Measurements from ENCODE around the gene OPCML.

The OPCML gene

GRCh38 chr11:133134314-133135173, 397.8 kb downstream of the OPCML start:
- ATAC-seq (ENCODE audit: low read depth) (peak; percentile 80), DNase-seq (ENCODE audit: low spot score) (no peak)
- H3K27me3 ChIP-seq (ENCODE audit: insufficient read depth, poor library complexity, severe bottlenecking), result no peaks in the 10 kb centered on the region
- H3K27ac ChIP-seq (ENCODE audit: poor library complexity, severe bottlenecking), result no peak overlapping the region
- no peaks in the 10 kb centered on the region for H3K4me1 ChIP-seq (ENCODE audit: insufficient read depth, poor library complexity, severe bottlenecking)
- no peaks in the 10 kb centered on the region for H3K9me3 ChIP-seq (ENCODE audit: severe bottlenecking)
- no peaks in the 10 kb centered on the region for H3K36me3 ChIP-seq (ENCODE audit: low read depth)
- TF ChIP-seq, protein P1, sequence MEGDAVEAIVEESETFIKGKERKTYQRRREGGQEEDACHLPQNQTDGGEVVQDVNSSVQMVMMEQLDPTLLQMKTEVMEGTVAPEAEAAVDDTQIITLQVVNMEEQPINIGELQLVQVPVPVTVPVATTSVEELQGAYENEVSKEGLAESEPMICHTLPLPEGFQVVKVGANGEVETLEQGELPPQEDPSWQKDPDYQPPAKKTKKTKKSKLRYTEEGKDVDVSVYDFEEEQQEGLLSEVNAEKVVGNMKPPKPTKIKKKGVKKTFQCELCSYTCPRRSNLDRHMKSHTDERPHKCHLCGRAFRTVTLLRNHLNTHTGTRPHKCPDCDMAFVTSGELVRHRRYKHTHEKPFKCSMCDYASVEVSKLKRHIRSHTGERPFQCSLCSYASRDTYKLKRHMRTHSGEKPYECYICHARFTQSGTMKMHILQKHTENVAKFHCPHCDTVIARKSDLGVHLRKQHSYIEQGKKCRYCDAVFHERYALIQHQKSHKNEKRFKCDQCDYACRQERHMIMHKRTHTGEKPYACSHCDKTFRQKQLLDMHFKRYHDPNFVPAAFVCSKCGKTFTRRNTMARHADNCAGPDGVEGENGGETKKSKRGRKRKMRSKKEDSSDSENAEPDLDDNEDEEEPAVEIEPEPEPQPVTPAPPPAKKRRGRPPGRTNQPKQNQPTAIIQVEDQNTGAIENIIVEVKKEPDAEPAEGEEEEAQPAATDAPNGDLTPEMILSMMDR (IDR thresholded peaks at IDR 0.05; ENCODE audit: poor library complexity, severe bottlenecking), result peak; percentile 73
- H3K4me3 ChIP-seq (ENCODE audit: severe bottlenecking), result no peak overlapping the region

GRCh38 chr11:133133606-133134005, 398.7 kb downstream of the OPCML start:
- no peak for ATAC-seq (ENCODE audit: low read depth)
- TF ChIP-seq, protein P1 (IDR thresholded peaks at IDR 0.05; ENCODE audit: poor library complexity, severe bottlenecking), result no peak
- DNase-seq (ENCODE audit: low spot score), result no peak
- Histone ChIP-seq H3K27me3 (ENCODE audit: insufficient read depth, poor library complexity, severe bottlenecking) (no peaks in the 10 kb centered on the region), H3K27ac (ENCODE audit: poor library complexity, severe bottlenecking) (no peak overlapping the region), H3K36me3 (ENCODE audit: low read depth) (no peaks in the 10 kb centered on the region), H3K4me3 (ENCODE audit: severe bottlenecking) (no peak overlapping the region), H3K4me1 (ENCODE audit: insufficient read depth, poor library complexity, severe bottlenecking) (no peaks in the 10 kb centered on the region), H3K9me3 (ENCODE audit: severe bottlenecking) (no peaks in the 10 kb centered on the region)

- H3K4me1 ChIP-seq (ENCODE audit: insufficient read depth, poor library complexity, severe bottlenecking), result no peaks in the 10 kb centered on the region
- no peak for ATAC-seq (ENCODE audit: low read depth)
- TF ChIP-seq, protein P1 (IDR thresholded peaks at IDR 0.05; ENCODE audit: poor library complexity, severe bottlenecking), result no peak
- H3K27ac ChIP-seq (ENCODE audit: poor library complexity, severe bottlenecking), result no peak overlapping the region
- no peak overlapping the region for H3K4me3 ChIP-seq (ENCODE audit: severe bottlenecking)
- H3K9me3 ChIP-seq (ENCODE audit: severe bottlenecking), result no peaks in the 10 kb centered on the region
- no peak for DNase-seq (ENCODE audit: low spot score)
- H3K36me3 ChIP-seq (ENCODE audit: low read depth), result no peaks in the 10 kb centered on the region
- H3K27me3 ChIP-seq (ENCODE audit: insufficient read depth, poor library complexity, severe bottlenecking), result no peaks in the 10 kb centered on the region
These were observed 399.3 kb downstream of the OPCML start for GRCh38 chr11:133133050-133133449.

- H3K36me3 ChIP-seq (ENCODE audit: low read depth), result no peaks in the 10 kb centered on the region
- H3K4me1 ChIP-seq (ENCODE audit: insufficient read depth, poor library complexity, severe bottlenecking), result no peaks in the 10 kb centered on the region
- no peaks in the 10 kb centered on the region for H3K9me3 ChIP-seq (ENCODE audit: severe bottlenecking)
- no peak overlapping the region for H3K4me3 ChIP-seq (ENCODE audit: severe bottlenecking)
- TF ChIP-seq, protein P1 (IDR thresholded peaks at IDR 0.05; ENCODE audit: poor library complexity, severe bottlenecking), result no peak
- H3K27ac ChIP-seq (ENCODE audit: poor library complexity, severe bottlenecking), result no peak overlapping the region
- DNase-seq (ENCODE audit: low spot score), result no peak
- ATAC-seq (ENCODE audit: low read depth), result no peak
- no peaks in the 10 kb centered on the region for H3K27me3 ChIP-seq (ENCODE audit: insufficient read depth, poor library complexity, severe bottlenecking)
These were observed 404.6 kb downstream of the OPCML start for GRCh38 chr11:133127741-133128140.

- H3K9me3 ChIP-seq (ENCODE audit: severe bottlenecking), result no peaks in the 10 kb centered on the region
- TF ChIP-seq, protein P1 (IDR thresholded peaks at IDR 0.05; ENCODE audit: poor library complexity, severe bottlenecking), result no peak
- ATAC-seq (ENCODE audit: low read depth), result no peak
- no peaks in the 10 kb centered on the region for H3K4me1 ChIP-seq (ENCODE audit: insufficient read depth, poor library complexity, severe bottlenecking)
- no peaks in the 10 kb centered on the region for H3K27me3 ChIP-seq (ENCODE audit: insufficient read depth, poor library complexity, severe bottlenecking)
- DNase-seq (ENCODE audit: low spot score), result no peak
- H3K4me3 ChIP-seq (ENCODE audit: severe bottlenecking), result no peak overlapping the region
- no peak overlapping the region for H3K27ac ChIP-seq (ENCODE audit: poor library complexity, severe bottlenecking)
- no peaks in the 10 kb centered on the region for H3K36me3 ChIP-seq (ENCODE audit: low read depth)
These were observed 408.5 kb downstream of the OPCML start for GRCh38 chr11:133123796-133124195.
